ENCODE measurements around the gene POC1A.
A peak's percentile ranks its signal among the peaks of the same experiment; 100 is the strongest.

The POC1A gene

GRCh38 chr3:52083556-52084087 lies 70.6 kb downstream of the POC1A start:
- DNase-seq = no peak

DNA sequence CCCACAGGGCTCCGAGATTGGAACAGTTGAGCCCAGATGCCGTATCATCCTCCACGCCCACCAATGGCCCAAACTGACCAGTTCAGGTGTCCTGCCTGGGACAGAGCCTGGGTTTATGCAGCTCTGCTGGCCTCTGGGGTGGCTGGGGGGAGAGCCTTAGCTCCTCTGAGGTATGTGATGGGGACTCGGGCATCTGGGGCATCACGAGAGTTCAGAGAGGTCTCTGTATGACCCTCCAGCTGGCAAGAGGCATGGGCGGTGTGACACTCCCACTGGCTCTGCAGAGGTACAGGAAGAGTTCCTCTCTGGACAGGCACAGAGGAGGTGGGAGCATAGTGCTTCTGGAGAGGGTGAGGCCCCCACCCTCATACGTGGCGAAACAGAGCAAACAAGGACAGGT lies 71.3 kb downstream of the POC1A start:
- no peak for DNase-seq

DNA sequence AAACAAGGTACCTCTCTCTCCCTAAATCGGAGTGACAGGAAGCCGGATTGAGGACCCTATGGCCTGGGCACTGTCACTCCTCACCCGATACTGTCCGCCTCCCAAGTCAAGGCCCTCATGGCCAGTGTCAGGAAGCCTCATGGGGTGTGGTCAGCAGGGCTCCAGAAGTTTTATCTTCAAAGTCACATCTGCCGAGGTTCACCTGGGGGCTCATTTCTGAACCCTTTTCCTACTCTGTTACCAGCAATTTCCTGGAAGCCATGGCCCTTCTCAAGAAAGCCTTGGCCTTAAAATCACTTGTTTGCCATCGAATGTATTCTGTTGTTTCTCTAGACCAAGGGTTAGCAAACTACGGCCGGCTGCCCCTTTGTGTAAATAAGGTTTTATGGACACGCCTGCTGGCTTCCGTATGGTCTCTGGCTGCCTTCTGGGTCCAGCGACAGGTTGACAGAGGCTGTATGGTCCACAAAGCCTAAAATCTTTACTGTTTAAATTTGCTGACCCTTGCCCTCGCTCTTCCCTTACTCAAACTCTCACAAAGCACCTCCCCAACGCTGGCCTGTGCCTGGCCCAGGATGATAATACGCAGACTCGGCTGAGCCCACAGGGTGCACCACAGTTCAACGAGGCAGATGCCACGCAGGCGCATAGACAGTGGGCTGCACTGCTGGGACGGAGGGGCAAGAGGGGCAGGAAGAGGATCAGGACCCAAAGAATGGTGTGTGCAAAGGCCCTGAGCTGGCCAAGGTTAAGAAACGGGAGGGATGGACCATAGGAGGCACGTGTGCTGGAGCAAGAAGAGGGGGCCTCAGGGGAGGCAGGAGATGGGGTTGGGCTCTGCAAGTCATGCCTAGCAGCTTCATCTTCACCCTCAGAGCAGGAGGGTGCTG lies 73.1 kb downstream of the POC1A start:
- no peak for DNase-seq

- DNase-seq = no peak
Measured at GRCh38 chr3:52079958-52080357, 74.3 kb downstream of the POC1A start.

DNA sequence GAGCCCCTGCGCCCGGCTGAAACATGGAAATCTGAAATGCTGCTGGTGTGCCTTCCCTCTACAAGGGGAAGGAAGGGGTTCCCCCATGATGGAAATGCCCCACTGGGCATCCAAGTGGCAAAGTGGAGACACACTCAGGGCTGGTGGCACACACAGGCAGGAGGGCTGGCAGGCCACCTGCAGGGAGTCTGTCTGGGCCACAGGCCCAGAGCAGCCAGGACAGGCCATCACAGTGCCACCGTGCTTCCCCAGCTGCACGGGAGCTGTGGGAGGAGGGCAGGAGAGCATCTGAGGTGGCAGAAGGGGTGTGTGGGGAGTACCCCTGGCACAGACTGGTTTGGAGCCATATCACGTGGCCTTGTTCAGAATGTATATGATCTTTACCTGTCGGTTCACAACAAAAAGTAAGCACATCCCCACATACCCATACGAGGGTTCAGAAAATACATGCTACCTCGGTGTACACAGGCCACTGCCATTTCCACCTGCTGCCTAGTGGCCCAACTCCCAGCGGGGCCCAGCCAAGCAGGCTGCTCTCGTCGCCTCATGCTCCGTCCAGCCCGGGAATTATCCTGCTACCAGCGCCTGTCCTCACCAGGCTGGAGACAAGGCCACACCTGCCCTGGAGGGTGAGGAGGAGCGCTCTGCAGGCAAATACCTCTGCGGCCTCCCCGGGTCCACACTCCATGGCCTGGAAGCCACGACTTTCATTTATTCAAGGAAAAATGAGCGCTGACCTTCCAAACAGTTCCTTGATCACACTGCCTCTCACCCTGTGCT lies 75.3 kb downstream of the POC1A start:
- no peak for DNase-seq

DNA sequence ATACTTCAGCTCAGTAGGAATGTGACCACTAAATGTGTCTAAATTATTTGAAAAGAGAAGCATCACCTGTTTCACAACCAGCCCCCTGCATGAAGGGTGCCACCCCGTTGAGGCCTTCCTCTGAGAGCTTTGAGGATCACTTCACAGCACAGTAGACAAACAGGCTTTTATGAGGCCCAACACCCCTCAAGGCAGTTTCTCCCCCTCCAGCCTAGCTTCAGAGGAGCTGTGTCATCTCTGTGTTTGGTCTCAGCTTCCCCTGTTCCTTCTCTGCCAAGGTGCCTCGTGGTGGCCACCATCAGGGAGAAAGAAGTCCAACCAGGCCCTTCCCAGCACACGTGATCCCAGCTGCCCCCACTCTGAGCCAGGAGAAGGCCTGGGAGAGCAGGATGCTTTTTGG lies 76.3 kb downstream of the POC1A start:
- peak; percentile 29 for DNase-seq

GRCh38 chr3:52076896-52077780 lies 77.1 kb downstream of the POC1A start:
- no peak for DNase-seq

DNA sequence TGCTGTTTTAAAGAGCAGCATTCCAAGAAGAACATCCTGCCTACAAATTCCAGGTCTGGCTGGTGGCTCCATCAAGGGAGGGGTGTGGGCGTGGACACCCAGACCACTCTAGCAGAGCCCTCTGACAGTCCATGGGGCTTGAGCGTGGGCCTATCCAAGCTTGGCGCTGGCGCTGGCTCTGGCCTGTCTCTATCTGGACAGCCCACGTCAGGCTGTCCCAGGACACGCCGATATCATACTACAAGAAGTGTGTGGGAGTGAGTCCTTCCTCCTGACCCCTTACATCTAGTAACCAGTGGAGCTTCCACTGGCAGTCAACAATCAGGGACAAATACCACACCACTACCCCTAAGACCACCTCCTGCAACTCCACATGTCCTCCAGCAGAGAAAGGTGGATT lies 80.7 kb downstream of the POC1A start:
- no peak for DNase-seq

DNA sequence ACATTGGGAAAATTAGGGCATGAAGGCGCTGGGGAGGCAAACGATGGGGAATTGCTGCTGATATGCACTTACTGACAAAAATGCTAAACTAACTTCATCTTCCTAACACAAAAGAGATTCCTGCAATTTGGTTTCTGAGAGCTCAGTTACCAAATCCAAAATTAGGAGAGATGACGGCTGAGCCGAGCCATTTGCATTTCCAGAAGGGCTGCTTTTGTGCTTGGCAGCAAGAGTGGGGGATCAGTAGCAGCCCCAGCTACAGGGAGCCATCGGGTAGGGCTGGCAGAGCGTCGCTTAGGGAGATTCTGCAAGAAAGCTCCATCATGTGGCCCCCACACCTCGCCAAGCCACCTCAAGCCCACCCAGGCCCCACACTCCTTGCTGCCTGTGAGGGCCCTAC lies 81.8 kb downstream of the POC1A start:
- DNase-seq = no peak

- DNase-seq = no peak
Measured at GRCh38 chr3:52072020-52072419, 82.2 kb downstream of the POC1A start.

- no peak for DNase-seq
Measured at GRCh38 chr3:52070724-52071621, 83.2 kb downstream of the POC1A start.

- no peak for DNase-seq
Measured at GRCh38 chr3:52069855-52070254, 84.4 kb downstream of the POC1A start.

DNA sequence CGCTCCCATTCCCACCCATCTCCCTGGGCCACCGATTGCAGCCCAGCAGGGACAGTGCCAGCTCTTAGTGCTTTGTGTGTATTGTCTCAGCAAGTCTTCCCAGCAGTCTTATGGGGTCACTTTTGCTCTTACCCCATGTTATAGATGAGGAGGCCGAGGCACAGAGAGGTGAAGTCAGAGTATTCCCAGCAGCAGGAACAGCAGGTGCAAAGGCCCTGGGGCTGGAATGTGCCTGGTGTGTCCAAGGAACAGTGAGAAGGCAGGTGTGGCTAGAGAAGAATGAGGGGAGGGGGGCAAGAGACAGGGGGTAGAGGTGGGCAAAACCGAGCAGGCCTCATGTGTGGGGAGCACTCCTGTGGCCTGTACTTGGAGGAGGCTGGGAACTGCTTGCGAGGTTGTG lies 85.1 kb downstream of the POC1A start:
- no peak for DNase-seq

GRCh38 chr3:52068730-52069129 lies 85.5 kb downstream of the POC1A start:
- no peak for DNase-seq

DNA sequence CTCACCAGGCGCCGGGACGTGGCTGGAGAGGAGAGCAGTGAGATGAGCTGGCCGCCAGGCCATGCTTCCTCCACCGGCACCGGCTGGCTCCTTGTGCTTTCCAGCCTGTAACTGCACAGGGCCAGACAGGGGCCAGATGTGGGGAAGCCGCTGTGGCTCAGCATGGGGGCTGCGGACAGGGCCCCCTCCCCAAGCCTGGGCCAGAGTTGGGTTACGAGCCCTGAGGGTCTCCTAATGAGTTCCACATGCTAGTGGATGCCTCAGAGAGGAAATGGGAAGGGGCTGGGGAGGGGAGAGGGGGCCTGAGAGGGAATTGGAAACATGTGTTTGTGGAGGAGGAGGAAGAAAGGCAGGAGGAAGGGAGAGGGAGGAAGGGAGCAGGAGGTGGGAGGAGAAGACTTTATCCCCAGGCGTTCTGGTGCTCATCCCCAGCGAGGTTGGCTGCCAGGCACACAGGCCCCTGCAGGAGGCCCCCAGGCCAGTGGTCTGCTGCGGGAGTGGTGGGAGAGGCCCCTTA lies 86.1 kb downstream of the POC1A start:
- no peak for DNase-seq

DNA sequence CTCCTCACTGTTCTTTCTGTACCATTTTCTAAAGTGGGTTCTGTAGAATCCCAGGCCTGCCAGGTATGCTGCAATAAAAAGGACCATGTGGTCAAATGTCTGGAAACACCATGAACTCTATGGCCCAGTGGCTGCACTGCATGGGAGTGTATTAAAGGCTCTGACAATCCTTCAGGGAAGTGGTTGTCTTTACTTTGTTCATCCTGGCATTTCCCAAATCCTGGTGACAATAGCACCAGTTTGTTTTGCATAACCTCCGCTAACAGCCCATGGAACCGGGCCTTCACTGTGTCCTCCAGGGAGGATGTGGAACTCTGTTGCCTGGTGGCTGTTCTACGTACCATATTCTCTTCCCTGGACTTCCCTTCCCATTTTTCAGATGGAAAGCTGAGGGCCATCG lies 86.7 kb downstream of the POC1A start:
- DNase-seq = no peak

- no peak for DNase-seq
Measured at GRCh38 chr3:52067046-52067445, 87.2 kb downstream of the POC1A start.

DNA sequence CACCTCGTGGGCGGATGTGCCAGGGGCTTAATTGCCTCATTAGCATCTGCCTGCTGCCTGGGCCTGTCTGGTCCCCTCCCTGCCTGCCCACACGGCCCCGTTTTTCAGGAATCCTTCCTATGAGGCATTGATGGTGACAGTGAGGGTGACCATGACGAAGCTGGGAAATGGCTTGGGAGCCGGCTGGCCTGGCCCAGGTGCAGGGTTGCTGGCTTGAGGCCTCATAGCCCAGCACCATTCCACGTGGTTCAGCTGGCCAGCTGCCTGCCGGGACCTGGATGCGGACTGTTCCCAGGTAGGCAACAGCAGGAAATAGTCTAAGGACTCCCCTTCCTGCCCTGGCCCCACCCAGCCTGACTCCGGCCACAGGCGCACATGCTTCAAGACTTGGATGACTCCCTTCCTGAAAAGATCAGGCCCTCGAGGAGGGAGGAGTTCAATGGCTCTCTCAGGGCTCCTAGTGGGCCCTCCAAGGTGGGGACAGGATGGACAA lies 88.9 kb downstream of the POC1A start:
- no peak for DNase-seq

DNA sequence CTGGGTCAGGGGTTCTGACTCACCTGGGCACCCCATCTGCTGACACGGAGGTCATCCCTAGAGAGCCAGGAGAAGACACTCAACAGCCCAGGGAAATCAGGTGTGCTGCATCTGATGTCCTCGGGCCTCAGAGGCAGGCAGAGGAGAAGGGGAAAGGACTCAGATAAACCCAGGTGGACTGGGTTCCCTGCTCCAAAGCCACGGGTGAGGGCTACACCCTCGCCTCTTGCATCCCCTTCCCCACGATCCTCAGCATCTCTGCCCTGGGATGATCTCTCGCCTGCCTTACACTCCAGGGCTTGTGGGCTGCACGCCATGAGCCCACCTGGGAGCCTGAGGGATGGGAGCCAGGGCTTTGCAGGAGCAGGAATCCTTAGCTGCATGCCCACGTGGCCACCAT lies 89.7 kb downstream of the POC1A start:
- DNase-seq = no peak

DNA sequence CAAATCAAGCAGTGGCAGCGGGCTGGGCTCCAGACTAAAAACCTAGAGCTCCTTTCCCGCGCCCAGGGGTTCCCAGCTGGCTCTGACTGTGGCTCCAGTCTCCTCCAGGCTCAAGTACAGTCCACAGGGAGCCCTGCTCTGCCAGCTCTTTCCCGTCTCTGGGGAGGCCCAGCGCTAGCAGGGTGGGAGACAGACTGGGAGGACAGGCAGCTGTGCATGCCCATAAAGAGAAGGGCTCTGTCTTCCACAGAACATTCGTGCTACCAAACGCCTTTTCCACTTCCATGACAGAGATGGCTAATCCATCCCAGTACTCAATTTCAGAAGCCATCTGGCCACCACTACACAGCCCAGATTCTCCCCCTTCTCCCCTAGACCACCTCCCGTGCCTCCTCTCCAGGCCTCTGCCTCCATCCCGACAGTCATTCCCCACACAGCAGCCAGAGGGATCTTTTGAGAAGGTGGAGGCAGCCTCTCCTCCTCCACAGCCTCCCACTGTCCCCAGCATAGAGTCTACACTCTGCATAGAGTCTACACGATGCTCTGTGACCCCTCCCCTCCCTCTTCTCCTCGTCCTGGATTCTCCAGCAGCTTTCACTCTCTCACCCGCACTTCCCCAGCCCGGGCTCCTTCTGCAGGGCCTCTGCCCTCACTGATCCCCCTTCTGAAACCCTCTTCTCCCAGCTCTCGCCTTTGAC lies 91.0 kb downstream of the POC1A start:
- no peak for DNase-seq

GRCh38 chr3:52062505-52062904 lies 91.7 kb downstream of the POC1A start:
- peak; percentile 26 for DNase-seq

Measured in SIG-M5 (cell line).